NCI-H510A (cell line): ENCODE data around the gene MX1.

Experiments used
- DNase-seq: peaks from one replicate; lab custom pipeline; 2025; lab: John Stamatoyannopoulos, UW

The MX1 gene

GRCh38 chr21:41432562-41433460, 6.8 kb downstream of the MX1 start:
- DNase-seq: no peak

- DNase-seq: no peak
Observed at GRCh38 chr21:41433566-41433965, 7.5 kb downstream of the MX1 start.

- no peak for DNase-seq
Observed at GRCh38 chr21:41435706-41436105, 9.7 kb downstream of the MX1 start.

GRCh38 chr21:41437729-41438128, 11.7 kb downstream of the MX1 start:
- DNase-seq: no peak

GRCh38 chr21:41438425-41439113, 12.5 kb downstream of the MX1 start:
- DNase-seq: no peak

- DNase-seq: no peak
Observed at GRCh38 chr21:41439248-41439647, 13.2 kb downstream of the MX1 start.

- no peak for DNase-seq
Observed at GRCh38 chr21:41441546-41441945, 15.5 kb downstream of the MX1 start.

- DNase-seq: no peak
Observed at GRCh38 chr21:41442481-41443186, 16.6 kb downstream of the MX1 start.

- no peak for DNase-seq
Observed at GRCh38 chr21:41443562-41443961, 17.5 kb downstream of the MX1 start.

GRCh38 chr21:41444703-41445464, 18.8 kb downstream of the MX1 start:
- no peak for DNase-seq

- no peak for DNase-seq
Observed at GRCh38 chr21:41445465-41445862, 19.4 kb downstream of the MX1 start.

- DNase-seq: no peak
Observed at GRCh38 chr21:41446586-41446985, 20.5 kb downstream of the MX1 start.

- no peak for DNase-seq
Observed at GRCh38 chr21:41447356-41447755, 21.3 kb downstream of the MX1 start.

GRCh38 chr21:41449613-41450012, 23.6 kb downstream of the MX1 start:
- no peak for DNase-seq

GRCh38 chr21:41451753-41452676, 26.0 kb downstream of the MX1 start:
- no peak for DNase-seq

GRCh38 chr21:41453198-41453597, 27.2 kb downstream of the MX1 start:
- DNase-seq: no peak

- no peak for DNase-seq
Observed at GRCh38 chr21:41453761-41454160, 27.7 kb downstream of the MX1 start.

GRCh38 chr21:41458121-41458520, 32.1 kb downstream of the MX1 start:
- DNase-seq: no peak

- DNase-seq: no peak
Observed at GRCh38 chr21:41458559-41458958, 32.5 kb downstream of the MX1 start.

GRCh38 chr21:41459884-41460534, 34.0 kb downstream of the MX1 start:
- DNase-seq: no peak
